GM21390 (cell line): Measurements from ENCODE around the gene PDE8B.

ENCODE experiments used
- ATAC-seq: cut with Tn5 transposase; IDR thresholded peaks from one replicate; pipeline ENCODE4 v1.9.1; 2021; ENCODE audit not compliant: unreplicated experiment

Gene PDE8B

GRCh38 chr5:77394064-77394715, 183.7 kb downstream of the PDE8B start:
- no peak for ATAC-seq

GRCh38 chr5:77396017-77396416, 185.5 kb downstream of the PDE8B start:
- no peak for ATAC-seq

GRCh38 chr5:77397686-77398292, 187.3 kb downstream of the PDE8B start:
- ATAC-seq = no peak

GRCh38 chr5:77398458-77398857, 188.0 kb downstream of the PDE8B start:
- no peak for ATAC-seq

- no peak for ATAC-seq
These were observed 188.4 kb downstream of the PDE8B start for GRCh38 chr5:77398896-77399295.

- no peak for ATAC-seq
These were observed 190.2 kb downstream of the PDE8B start for GRCh38 chr5:77400645-77401044.

- no peak for ATAC-seq
These were observed 192.3 kb downstream of the PDE8B start for GRCh38 chr5:77402796-77403195.

- no peak for ATAC-seq
These were observed 196.7 kb downstream of the PDE8B start for GRCh38 chr5:77407152-77407551.

GRCh38 chr5:77409870-77410621, 199.6 kb downstream of the PDE8B start:
- ATAC-seq = no peak

GRCh38 chr5:77413049-77413448, 202.6 kb downstream of the PDE8B start:
- ATAC-seq = no peak

- no peak for ATAC-seq
These were observed 207.7 kb downstream of the PDE8B start for GRCh38 chr5:77418162-77418561.

GRCh38 chr5:77418601-77419581, 208.4 kb downstream of the PDE8B start:
- no peak for ATAC-seq

GRCh38 chr5:77419644-77420582, 209.4 kb downstream of the PDE8B start:
- no peak for ATAC-seq

- ATAC-seq = no peak
These were observed 210.5 kb downstream of the PDE8B start for GRCh38 chr5:77420940-77421339.

- no peak for ATAC-seq
These were observed 212.7 kb downstream of the PDE8B start for GRCh38 chr5:77423022-77423750.

GRCh38 chr5:77424921-77425320, 214.4 kb downstream of the PDE8B start:
- ATAC-seq = no peak

- ATAC-seq = no peak
These were observed 214.9 kb downstream of the PDE8B start for GRCh38 chr5:77425420-77425819.

- ATAC-seq = no peak
These were observed 215.6 kb downstream of the PDE8B start for GRCh38 chr5:77425998-77426659.

GRCh38 chr5:77426670-77427069, 216.2 kb downstream of the PDE8B start:
- no peak for ATAC-seq
